GM19238 (cell line): ENCODE measurements around the gene BCAS1.
"Not testable (repeated sequence)": the region's sequence is repeated elsewhere in the genome, so short reads cannot be mapped to it uniquely, and the experiment has no call there.

ENCODE experiments used
- DNase-seq: peaks from one replicate; pipeline ENCODE4 v3.0.0; 2011; ENCODE audit warnings: low spot score; ENCODE audit not compliant: insufficient read length

Gene BCAS1

DNA sequence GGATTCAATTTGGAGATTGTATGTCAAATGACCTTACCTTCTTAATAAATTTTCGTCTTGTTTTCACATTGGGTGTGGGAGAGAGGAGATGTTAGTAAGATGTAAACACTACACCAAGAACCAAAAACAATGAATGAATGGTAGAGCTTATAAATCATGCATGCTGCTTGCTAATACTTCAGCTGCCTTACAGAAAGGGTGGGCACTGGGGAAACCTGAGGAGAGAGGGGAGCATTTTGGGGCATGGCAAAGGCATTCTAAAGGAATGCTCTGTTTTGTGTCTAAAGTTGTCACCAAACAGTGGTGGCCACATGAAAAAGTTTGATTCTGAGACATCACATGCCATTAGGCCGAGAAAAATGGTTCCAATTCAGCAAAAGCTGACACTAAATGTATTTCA, 80.4 kb downstream of the BCAS1 start:
- no peak for DNase-seq

GRCh38 chr20:53989401-53989800, 81.0 kb downstream of the BCAS1 start:
- DNase-seq, result no peak

GRCh38 chr20:53986037-53986650, 84.2 kb downstream of the BCAS1 start:
- DNase-seq, result no peak

DNA sequence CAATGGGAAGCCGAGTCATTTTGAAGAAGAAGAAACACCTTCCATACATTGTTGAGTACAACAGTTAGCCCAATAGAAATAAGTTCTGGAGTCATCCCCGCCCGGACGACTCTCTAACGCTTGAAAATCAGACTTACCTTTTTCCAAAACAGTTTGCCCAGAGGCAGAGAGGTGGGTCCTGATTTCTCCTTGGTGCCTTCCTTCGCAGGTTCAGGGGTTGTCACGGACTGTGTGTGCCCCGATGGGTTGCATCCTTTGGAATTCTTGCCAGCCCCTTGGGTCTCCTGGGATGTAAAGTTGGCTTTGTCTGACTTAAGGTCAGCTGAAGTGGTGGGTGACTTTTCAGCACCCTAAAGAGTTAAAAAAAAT, 85.3 kb downstream of the BCAS1 start:
- no peak for DNase-seq

- DNase-seq, result no peak
These were observed 85.8 kb downstream of the BCAS1 start for GRCh38 chr20:53984356-53985149.

- no peak for DNase-seq
These were observed 87.0 kb downstream of the BCAS1 start for GRCh38 chr20:53983401-53983800.

DNA sequence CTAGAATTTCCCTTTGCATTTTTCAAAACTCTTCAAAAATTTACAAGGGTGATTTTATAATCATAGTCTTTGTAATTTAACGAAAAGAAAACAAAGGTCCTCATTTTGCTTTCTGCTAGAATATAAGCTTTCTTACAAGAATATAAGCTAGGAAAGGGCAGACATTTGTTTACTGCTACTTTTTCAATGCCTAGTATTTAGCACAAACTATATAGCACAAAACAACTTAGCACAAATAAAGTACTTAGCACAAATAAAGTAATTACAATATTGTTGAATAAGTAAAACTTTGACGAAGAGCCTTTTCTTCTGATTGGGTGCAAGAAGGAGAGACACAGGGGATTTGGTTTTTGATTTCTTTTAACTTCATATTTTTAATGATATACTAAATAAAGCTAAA, 87.8 kb downstream of the BCAS1 start:
- DNase-seq, result no peak

DNA sequence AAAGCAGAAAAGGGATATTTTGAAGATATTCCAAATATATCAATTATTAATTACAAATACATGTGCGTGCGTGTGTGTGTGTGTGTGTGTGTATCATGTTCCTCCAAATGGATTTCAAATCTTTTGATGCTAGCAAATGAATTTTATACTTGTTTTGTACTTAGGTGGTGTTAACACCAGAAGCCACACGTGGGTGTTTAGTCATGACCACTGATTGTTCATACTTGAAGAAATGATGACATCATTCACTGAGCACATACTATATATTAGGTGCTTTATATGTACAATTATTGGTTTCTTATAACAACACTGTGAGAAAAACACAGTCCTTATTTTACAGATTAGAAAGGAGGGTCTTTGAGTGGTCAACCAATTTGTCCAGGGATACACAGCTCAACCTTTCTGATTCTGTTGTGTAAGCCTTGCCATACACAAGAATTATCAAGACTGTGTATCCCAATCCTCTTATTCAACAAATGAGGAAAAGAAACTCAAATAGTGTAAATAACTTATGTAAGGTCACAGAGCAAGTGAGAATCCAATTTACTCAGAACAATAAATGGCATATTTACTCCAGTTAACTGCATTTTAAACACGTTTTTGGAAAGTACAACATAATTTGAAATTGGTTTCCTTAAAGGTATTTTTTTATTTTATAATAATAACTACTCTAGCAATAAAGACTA, 88.5 kb downstream of the BCAS1 start:
- no peak for DNase-seq

- DNase-seq, result no peak
These were observed 89.3 kb downstream of the BCAS1 start for GRCh38 chr20:53981130-53981529.

- DNase-seq, result no peak
These were observed 90.3 kb downstream of the BCAS1 start for GRCh38 chr20:53980031-53980465.

DNA sequence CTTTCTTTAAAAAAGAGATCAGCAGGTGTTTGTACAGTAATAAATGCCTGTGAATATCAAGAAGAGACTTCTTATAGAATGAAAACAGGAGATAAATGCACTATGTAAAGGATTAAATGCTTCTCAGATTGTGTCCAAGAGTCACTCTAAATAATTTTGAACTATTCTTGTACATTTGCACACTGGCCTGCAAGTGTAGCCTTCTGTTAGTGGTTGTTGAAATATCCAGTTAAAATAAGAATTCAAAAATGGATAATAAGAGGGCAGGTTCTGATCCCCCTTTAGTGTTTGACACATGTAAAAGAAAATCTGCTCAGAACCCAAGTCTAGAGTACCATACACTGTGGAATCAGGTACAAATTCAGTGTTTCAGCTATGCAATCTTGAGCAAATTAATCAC, 91.9 kb downstream of the BCAS1 start:
- DNase-seq, result no peak

DNA sequence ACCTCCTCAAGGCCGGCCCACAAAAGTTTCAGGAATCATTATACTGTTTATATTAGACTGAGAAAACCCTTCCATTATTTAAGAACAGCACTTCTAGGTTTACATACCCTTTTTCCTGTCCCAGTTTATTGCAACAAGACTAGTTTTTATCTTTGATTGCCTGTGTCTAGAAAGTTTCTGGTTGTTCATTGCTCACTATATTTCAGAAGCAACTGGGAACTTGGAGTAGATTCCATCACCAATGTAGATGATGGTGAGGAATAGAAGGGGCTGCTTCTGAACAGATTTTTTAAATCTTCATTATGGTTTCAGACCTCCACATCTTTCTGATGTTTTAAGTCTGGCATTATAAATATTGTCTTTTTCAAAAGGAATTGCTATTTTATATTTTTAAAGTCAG, 93.0 kb downstream of the BCAS1 start:
- DNase-seq, result no peak

GRCh38 chr20:53975761-53976160, 94.6 kb downstream of the BCAS1 start:
- DNase-seq, result no peak

DNA sequence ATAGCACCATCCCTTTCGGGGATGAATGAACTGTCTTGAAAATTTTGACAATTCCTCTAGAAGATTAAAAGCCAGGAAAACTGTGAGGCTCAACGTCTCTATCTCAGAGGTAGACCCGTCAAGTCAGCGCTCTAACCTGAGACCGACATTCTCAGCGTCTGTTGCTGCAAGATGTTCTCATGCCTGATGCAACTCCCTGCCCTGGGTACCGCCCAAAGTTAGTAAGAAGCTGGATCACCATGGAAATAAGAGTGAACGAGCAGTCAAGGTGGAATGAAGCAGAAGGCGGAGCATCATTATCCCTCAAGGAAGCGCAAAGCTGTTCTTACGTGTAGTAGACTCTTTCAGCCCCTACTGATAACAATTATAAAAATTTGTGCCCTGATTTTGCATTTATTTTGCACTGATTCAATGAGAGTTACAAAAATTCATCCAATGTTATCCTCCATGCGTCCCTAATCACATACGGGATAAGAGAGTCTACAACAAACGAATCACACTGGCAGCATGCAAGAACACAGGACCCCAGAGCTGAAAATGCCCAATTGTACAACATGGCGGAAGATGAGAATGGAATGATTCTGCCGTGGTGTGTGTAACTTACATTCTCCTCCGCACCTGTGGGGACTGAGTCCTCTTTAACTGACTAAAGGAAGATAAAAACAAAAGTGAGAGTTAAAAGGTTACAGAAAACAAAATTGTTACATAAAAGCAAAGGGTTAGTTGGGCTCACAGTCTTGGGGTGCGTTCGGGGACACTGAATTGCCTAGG, 95.4 kb downstream of the BCAS1 start:
- DNase-seq, result no peak

GRCh38 chr20:53973882-53974281, 96.5 kb downstream of the BCAS1 start:
- not testable (repeated sequence) for DNase-seq

GRCh38 chr20:53972179-53972578, 98.2 kb downstream of the BCAS1 start:
- no peak for DNase-seq

DNA sequence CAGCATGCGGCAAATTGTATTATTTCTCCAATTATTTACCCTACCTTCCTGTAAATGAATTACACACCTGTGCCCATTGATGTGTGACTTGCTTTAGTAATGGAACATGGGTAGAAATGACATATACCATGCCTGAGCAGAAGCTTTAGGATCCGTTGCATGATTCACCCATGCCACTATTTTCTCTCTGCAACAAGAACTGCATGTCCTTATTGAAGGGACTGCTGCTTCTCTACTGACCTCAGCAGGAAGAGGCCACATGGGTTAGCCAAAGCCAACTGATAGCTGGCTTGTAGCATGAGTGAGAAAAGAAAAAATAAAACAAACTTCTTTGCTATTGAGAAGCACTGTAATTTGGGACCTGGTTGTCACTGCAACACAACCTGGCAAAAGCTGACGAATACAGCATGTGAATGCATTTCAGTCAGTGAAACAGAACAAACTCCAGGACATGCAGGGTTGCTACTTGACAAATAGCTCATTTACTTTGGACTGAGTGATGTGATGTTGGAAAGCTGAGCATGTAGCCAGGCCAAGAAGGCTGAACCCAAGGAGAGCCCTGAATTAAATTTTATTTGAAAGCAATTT, 99.2 kb downstream of the BCAS1 start:
- no peak for DNase-seq

DNA sequence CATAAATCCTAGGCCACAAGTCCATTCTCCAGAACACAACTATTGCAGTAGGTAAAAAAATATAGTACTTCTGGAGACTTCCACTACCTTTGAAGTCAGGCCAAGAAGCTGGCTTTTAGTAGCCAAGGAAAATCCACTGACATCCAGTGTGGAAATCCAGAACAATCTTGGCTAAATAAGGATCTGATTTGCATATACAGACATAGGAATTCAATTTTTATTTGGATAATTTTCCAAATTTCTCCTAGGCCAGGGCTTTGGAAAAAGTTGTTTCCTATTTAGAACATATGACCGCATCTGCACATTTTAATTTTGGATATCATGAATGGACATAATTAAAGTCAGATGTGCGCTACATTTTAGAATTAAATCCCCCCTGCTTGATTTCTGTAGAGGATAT, 100.2 kb downstream of the BCAS1 start:
- DNase-seq, result no peak

- no peak for DNase-seq
These were observed 102.9 kb downstream of the BCAS1 start for GRCh38 chr20:53967527-53967926.

DNA sequence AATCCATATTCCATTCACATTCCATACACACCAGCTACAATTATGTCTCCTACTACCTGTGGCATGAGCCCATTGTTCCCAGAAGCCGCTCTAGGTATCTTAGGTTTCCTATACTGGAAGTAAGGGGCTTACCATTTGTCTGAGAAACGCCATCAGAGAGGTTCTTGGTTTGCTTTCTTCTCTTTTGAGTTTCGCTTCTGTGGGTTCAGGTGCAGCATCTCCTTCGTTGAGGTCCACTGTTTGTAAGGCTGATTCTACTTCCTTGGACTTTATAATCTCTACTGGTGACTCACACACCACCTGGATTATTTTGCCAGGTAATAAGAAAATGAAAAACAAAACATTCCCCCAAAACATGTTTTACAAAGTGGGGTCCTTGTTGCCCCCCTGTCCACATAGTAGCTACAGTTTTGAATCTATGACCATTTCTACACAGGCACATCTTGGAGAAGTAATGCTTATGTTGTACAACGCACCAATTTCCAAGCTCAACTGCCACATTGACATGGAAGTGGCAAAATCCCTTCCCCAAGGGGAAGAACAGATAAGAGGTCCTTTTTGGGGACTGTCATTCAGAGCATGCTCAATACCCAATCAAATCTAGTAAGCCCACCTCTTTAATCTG, 103.5 kb downstream of the BCAS1 start:
- no peak for DNase-seq
